ENCODE data around the gene RAB11FIP3.

RAB11FIP3 gene

DNA sequence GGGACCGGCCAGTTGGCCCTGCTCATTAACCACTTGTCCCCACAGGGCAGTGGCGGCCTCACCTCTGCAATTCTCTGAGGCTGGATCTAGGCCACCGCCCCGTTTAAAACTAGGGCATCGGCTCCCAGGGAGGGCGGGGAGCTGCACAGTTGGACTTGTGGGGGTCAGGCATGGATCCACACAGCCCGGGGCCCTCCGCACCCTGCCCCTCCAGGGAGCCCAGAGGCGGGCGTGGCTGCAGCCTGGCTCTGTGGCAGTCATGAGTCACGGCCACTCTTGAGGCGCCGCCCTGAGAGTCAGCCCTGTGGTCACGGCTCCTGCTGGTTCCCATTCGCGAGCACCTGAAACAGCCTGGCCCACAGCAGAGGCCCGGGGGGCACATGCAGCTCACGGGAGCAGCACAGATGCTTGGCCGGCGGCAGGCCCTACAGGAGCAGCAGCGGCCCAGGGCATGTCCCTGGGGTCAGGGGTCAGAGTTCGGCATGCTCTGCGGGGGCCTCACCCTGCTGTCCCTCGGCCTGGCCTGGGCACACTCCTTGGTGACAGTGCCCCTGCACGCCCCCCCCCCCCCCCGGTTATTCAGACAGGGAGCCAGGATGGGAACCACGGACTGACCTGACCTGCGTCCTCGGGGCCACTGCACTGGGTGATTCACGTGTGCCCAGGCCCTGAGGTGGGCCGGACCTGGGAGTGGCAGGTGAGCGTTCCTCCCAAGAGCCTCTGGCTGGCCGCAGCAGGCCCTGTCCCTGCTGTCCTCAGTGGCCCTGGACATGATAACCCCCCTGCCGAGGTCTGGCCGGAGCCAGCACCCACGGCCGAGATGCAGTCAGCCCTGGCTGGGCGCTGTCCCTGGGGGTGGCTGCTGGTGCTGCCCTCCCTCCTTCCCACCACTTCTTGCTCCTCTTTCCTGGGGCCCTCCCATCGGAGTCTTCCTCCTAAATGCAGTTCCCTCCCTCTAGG lies 110.3 kb downstream of the RAB11FIP3 start:
- Histone ChIP-seq H3K4me1 (ENCODE audit: insufficient read depth, low read length) (no peaks in the 10 kb centered on the region), H3K27ac (ENCODE audit: low read depth, low read length) (no peak overlapping the region), H3K4me3 (ENCODE audit: low read depth in 1 of 2, low read length in 2 of 2) (no peak overlapping the region), H3K9ac (ENCODE audit: low read length) (no peak overlapping the region), H3K27me3 (ENCODE audit: control insufficient read depth in 1 of 2, insufficient read depth in 2 of 2, low read length in 2 of 2) (no peaks in the 10 kb centered on the region), H3K9me3 (ENCODE audit: low read length) (no peaks in the 10 kb centered on the region), H3K36me3 (ENCODE audit: insufficient read depth, low read length) (no peaks in the 10 kb centered on the region)

DNA sequence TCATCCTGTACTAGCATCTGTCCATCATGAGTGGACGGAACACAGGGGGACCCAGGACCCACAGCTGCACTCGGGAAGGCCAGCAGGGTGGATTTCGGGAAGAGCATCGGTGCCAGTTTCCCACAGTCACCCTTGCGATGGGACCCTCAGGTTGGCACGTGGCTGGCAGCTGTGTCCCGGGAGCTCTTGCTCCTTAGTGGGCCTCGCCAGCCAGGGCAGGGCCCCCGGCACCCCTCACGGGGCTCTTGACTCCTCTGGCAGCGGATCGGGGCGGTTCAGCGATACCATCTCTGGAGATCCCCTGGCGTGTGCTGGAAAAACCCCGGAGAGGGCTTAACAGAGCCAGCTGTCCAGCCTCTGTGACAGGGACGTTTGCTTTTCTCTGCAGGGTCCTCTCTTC lies 111.3 kb downstream of the RAB11FIP3 start:
- Histone ChIP-seq H3K36me3 (ENCODE audit: insufficient read depth, low read length) (no peaks in the 10 kb centered on the region), H3K4me1 (ENCODE audit: insufficient read depth, low read length) (no peaks in the 10 kb centered on the region), H3K27me3 (ENCODE audit: control insufficient read depth in 1 of 2, insufficient read depth in 2 of 2, low read length in 2 of 2) (no peaks in the 10 kb centered on the region), H3K4me3 (ENCODE audit: low read depth in 1 of 2, low read length in 2 of 2) (no peak overlapping the region), H3K27ac (ENCODE audit: low read depth, low read length) (no peak overlapping the region), H3K9me3 (ENCODE audit: low read length) (no peaks in the 10 kb centered on the region), H3K9ac (ENCODE audit: low read length) (no peak overlapping the region)

- Histone ChIP-seq H3K9me3 (ENCODE audit: low read length) (no peaks in the 10 kb centered on the region), H3K4me3 (ENCODE audit: low read depth in 1 of 2, low read length in 2 of 2) (no peak overlapping the region), H3K4me1 (ENCODE audit: insufficient read depth, low read length) (no peaks in the 10 kb centered on the region), H3K9ac (ENCODE audit: low read length) (no peak overlapping the region), H3K27me3 (ENCODE audit: control insufficient read depth in 1 of 2, insufficient read depth in 2 of 2, low read length in 2 of 2) (no peaks in the 10 kb centered on the region), H3K36me3 (ENCODE audit: insufficient read depth, low read length) (no peaks in the 10 kb centered on the region), H3K27ac (ENCODE audit: low read depth, low read length) (no peak overlapping the region)
Observed at GRCh38 chr16:537415-538335, 112.2 kb downstream of the RAB11FIP3 start.

DNA sequence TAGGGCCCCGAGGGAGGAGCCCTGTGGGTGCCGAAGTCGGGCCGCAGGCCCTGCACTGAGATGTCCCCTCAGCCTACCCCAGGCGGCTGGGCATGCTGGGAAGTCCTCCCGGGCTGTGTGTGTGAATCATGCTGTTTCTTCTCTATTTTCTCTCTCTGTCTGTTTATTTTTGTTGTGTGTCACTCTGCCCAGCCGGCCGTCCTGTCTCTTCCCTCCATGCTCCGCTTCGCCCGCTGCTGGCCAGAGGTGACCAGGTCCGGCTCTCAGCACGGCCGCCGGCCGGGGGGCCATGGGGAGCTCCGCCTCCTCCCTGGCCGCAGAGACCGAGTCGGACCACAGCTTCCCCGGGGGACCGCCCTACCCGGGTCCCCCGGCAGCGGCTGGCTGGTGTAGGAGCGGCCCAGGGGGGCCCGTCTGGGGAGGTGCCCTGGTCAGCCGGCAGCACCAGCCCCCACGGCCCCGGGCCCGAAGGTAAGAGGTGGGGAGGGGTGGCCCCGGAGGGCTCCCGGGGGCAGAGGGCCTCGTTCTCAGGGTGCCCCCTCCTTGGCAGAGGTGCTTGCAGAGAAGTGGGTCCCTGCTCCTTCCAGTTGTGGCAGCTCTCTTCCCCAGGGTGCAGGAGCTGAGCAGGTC lies 114.6 kb downstream of the RAB11FIP3 start:
- no peaks in the 10 kb centered on the region for H3K27me3 ChIP-seq (ENCODE audit: control insufficient read depth in 1 of 2, insufficient read depth in 2 of 2, low read length in 2 of 2)
- no peak overlapping the region for H3K27ac ChIP-seq (ENCODE audit: low read depth, low read length)
- no peak overlapping the region for H3K9ac ChIP-seq (ENCODE audit: low read length)
- no peaks in the 10 kb centered on the region for H3K36me3 ChIP-seq (ENCODE audit: insufficient read depth, low read length)
- no peaks in the 10 kb centered on the region for H3K9me3 ChIP-seq (ENCODE audit: low read length)
- no peaks in the 10 kb centered on the region for H3K4me1 ChIP-seq (ENCODE audit: insufficient read depth, low read length)
- no peak overlapping the region for H3K4me3 ChIP-seq (ENCODE audit: low read depth in 1 of 2, low read length in 2 of 2)

GRCh38 chr16:540645-541340 lies 115.3 kb downstream of the RAB11FIP3 start:
- H3K9ac ChIP-seq (ENCODE audit: low read length), result no peak overlapping the region
- no peaks in the 10 kb centered on the region for H3K4me1 ChIP-seq (ENCODE audit: insufficient read depth, low read length)
- no peak overlapping the region for H3K4me3 ChIP-seq (ENCODE audit: low read depth in 1 of 2, low read length in 2 of 2)
- H3K27me3 ChIP-seq (ENCODE audit: control insufficient read depth in 1 of 2, insufficient read depth in 2 of 2, low read length in 2 of 2), result no peaks in the 10 kb centered on the region
- no peak overlapping the region for H3K27ac ChIP-seq (ENCODE audit: low read depth, low read length)
- H3K9me3 ChIP-seq (ENCODE audit: low read length), result no peaks in the 10 kb centered on the region
- no peaks in the 10 kb centered on the region for H3K36me3 ChIP-seq (ENCODE audit: insufficient read depth, low read length)

DNA sequence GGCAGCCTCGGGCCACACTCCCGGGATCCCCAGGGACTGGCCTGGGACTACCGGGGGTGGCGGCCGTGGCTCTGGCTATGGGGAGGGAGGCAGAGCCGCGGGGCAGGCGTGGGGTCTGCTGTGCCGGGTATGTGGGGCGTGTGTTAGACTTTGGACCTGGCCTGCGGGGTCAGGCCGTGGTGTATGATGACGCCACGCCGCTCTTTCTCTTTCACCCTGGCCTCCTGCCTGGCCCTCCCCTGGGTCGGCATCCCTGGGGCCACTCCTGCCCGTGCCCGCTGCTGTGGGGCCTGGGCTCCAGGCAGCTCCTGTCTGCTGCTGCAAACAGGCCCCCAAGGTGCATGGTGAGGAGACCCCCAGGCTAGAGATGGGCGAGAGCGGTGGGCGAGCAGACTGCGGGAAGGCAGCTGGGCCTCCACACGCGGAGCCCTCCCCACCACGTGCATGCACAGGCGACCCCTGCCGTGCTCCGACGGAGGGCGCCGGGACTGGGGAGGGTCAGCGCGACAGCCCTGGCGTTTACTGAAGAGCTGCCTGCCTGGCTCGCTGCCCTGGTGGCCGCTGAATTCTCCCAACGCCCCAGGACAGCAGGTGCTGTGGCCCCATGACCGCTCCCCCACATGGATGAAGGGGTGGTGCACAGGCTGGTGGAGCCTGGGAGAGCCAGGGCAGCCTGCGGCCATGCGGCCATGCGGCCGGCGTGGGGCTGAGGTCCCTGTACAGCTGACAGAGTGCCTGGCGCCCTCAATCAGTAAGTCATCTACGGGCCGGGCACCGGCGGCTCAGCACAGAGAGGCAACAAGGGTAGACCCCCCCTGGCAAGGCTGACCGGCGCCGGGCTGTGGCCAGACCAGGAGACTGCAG lies 118.1 kb downstream of the RAB11FIP3 start:
- H3K4me1 ChIP-seq (ENCODE audit: insufficient read depth, low read length), result no peaks in the 10 kb centered on the region
- no peak overlapping the region for H3K4me3 ChIP-seq (ENCODE audit: low read depth in 1 of 2, low read length in 2 of 2)
- no peaks in the 10 kb centered on the region for H3K27me3 ChIP-seq (ENCODE audit: control insufficient read depth in 1 of 2, insufficient read depth in 2 of 2, low read length in 2 of 2)
- H3K9ac ChIP-seq (ENCODE audit: low read length), result no peak overlapping the region
- no peaks in the 10 kb centered on the region for H3K9me3 ChIP-seq (ENCODE audit: low read length)
- no peak overlapping the region for H3K27ac ChIP-seq (ENCODE audit: low read depth, low read length)
- no peaks in the 10 kb centered on the region for H3K36me3 ChIP-seq (ENCODE audit: insufficient read depth, low read length)

- H3K36me3 ChIP-seq (ENCODE audit: insufficient read depth, low read length), result no peaks in the 10 kb centered on the region
- no peaks in the 10 kb centered on the region for H3K27me3 ChIP-seq (ENCODE audit: control insufficient read depth in 1 of 2, insufficient read depth in 2 of 2, low read length in 2 of 2)
- no peak overlapping the region for H3K4me3 ChIP-seq (ENCODE audit: low read depth in 1 of 2, low read length in 2 of 2)
Observed at GRCh38 chr16:544517-544916, 119.1 kb downstream of the RAB11FIP3 start.

DNA sequence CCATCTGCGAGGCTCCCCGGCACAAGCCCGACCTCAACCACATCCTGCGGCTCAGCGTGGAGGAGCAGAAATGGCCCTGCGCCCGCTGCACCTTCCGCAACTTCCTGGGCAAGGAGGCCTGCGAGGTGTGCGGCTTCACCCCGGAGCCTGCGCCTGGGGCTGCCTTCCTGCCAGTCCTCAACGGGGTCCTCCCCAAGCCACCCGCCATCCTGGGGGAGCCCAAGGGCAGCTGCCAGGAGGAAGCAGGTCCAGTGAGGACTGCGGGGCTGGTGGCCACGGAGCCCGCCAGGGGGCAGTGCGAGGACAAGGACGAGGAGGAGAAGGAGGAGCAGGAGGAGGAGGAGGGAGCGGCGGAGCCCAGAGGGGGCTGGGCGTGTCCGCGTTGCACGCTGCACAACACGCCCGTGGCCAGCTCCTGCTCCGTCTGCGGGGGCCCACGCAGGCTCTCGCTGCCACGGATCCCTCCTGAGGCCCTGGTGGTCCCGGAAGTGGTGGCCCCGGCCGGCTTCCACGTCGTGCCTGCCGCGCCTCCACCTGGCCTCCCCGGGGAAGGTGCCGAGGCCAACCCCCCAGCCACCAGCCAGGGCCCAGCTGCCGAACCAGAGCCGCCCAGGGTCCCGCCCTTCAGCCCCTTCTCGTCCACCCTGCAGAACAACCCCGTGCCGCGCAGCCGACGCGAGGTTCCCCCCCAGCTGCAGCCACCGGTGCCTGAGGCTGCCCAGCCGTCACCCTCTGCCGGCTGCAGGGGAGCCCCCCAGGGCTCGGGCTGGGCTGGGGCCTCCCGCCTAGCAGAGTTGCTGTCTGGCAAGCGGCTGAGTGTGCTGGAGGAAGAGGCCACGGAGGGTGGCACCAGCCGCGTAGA lies 121.7 kb downstream of the RAB11FIP3 start:
- Histone ChIP-seq H3K4me1 (ENCODE audit: insufficient read depth, low read length) (no peaks in the 10 kb centered on the region), H3K9ac (ENCODE audit: low read length) (no peak overlapping the region), H3K36me3 (ENCODE audit: insufficient read depth, low read length) (no peaks in the 10 kb centered on the region), H3K4me3 (ENCODE audit: low read depth in 1 of 2, low read length in 2 of 2) (no peak overlapping the region), H3K27me3 (ENCODE audit: control insufficient read depth in 1 of 2, insufficient read depth in 2 of 2, low read length in 2 of 2) (no peaks in the 10 kb centered on the region), H3K27ac (ENCODE audit: low read depth, low read length) (no peak overlapping the region), H3K9me3 (ENCODE audit: low read length) (no peaks in the 10 kb centered on the region)

More at GRCh38 chr16:544517-544916, 119.1 kb downstream of the RAB11FIP3 start:
- no peaks in the 10 kb centered on the region for H3K4me1 ChIP-seq (ENCODE audit: insufficient read depth, low read length)
- no peak overlapping the region for H3K27ac ChIP-seq (ENCODE audit: low read depth, low read length)
- no peaks in the 10 kb centered on the region for H3K9me3 ChIP-seq (ENCODE audit: low read length)
- no peak overlapping the region for H3K9ac ChIP-seq (ENCODE audit: low read length)

GRCh38 chr16:548586-548985 lies 123.1 kb downstream of the RAB11FIP3 start:
- Histone ChIP-seq H3K9me3 (ENCODE audit: low read length) (no peaks in the 10 kb centered on the region), H3K36me3 (ENCODE audit: insufficient read depth, low read length) (no peaks in the 10 kb centered on the region), H3K27me3 (ENCODE audit: control insufficient read depth in 1 of 2, insufficient read depth in 2 of 2, low read length in 2 of 2) (no peaks in the 10 kb centered on the region), H3K9ac (ENCODE audit: low read length) (no peak overlapping the region), H3K4me1 (ENCODE audit: insufficient read depth, low read length) (no peaks in the 10 kb centered on the region), H3K27ac (ENCODE audit: low read depth, low read length) (no peak overlapping the region), H3K4me3 (ENCODE audit: low read depth in 1 of 2, low read length in 2 of 2) (no peak overlapping the region)

All from muscle layer of colon (tissue), 2 donors.